ENCODE measurements around the gene WDFY4.

The WDFY4 gene

GRCh38 chr10:49021685-49022084 lies 337.0 kb downstream of the WDFY4 start:
- DNase-seq (ENCODE audit: extremely low spot score): no peak
- POLR2A ChIA-PET: no interaction called here
- CTCF ChIA-PET: no interaction called here
- no peak for TF ChIP-seq PKNOX1 (IDR thresholded peaks at IDR 0.05)
- TF ChIP-seq L3MBTL2 (conservative IDR thresholded peaks at IDR 0.05): no peak
- no peak for TF ChIP-seq LEF1 (IDR thresholded peaks at IDR 0.05; ENCODE audit: borderline replicate concordance)

- POLR2A ChIA-PET: no interaction called here
- CTCF ChIA-PET: no interaction called here
- TF ChIP-seq NFRKB (IDR thresholded peaks at IDR 0.05): no peak
- TF ChIP-seq BHLHE40 (IDR thresholded peaks at IDR 0.05; ENCODE audit: borderline replicate concordance): no peak
- TF ChIP-seq FOXM1 (IDR thresholded peaks at IDR 0.05; ENCODE audit: borderline replicate concordance): no peak
- no peak for TF ChIP-seq SP1 (IDR thresholded peaks at IDR 0.05)
- TF ChIP-seq FOXA1 (IDR thresholded peaks at IDR 0.05): no peak
- TF ChIP-seq FOXK2 (IDR thresholded peaks at IDR 0.05): no peak
- TF ChIP-seq ARNT (IDR thresholded peaks at IDR 0.05): no peak
- TF ChIP-seq HDGF (IDR thresholded peaks at IDR 0.05; ENCODE audit: borderline replicate concordance): no peak
- no peak for TF ChIP-seq CTBP1 (IDR thresholded peaks at IDR 0.05; ENCODE audit: borderline replicate concordance)
- no peak for TF ChIP-seq LEF1 (IDR thresholded peaks at IDR 0.05; ENCODE audit: borderline replicate concordance)
- TF ChIP-seq SUZ12 (IDR thresholded peaks at IDR 0.05): no peak
- TF ChIP-seq ZNF384 (IDR thresholded peaks at IDR 0.05): no peak
- no peak for TF ChIP-seq TARDBP (IDR thresholded peaks at IDR 0.05)
- TF ChIP-seq PKNOX1 (IDR thresholded peaks at IDR 0.05): no peak
- TF ChIP-seq ELF4 (IDR thresholded peaks at IDR 0.05): no peak
- no peak for TF ChIP-seq L3MBTL2 (conservative IDR thresholded peaks at IDR 0.05)
- no peak for DNase-seq (ENCODE audit: extremely low spot score)
Measured at GRCh38 chr10:49023071-49023470, 338.4 kb downstream of the WDFY4 start.

- no peak for DNase-seq (ENCODE audit: extremely low spot score)
- CTCF ChIA-PET: no interaction called here
Measured at GRCh38 chr10:49023752-49024151, 339.1 kb downstream of the WDFY4 start.

GRCh38 chr10:49024484-49024883 lies 339.8 kb downstream of the WDFY4 start:
- CTCF ChIA-PET: no interaction called here
- POLR2A ChIA-PET: no interaction called here
- TF ChIP-seq NFRKB (IDR thresholded peaks at IDR 0.05) (no peak), ZNF384 (IDR thresholded peaks at IDR 0.05) (no peak), HDGF (IDR thresholded peaks at IDR 0.05; ENCODE audit: borderline replicate concordance) (no peak), FOXK2 (IDR thresholded peaks at IDR 0.05) (no peak), FOXA1 (IDR thresholded peaks at IDR 0.05) (no peak), CTBP1 (IDR thresholded peaks at IDR 0.05; ENCODE audit: borderline replicate concordance) (no peak), ELF4 (IDR thresholded peaks at IDR 0.05) (no peak), ARNT (IDR thresholded peaks at IDR 0.05) (no peak), SP1 (IDR thresholded peaks at IDR 0.05) (no peak), L3MBTL2 (conservative IDR thresholded peaks at IDR 0.05) (no peak), BHLHE40 (IDR thresholded peaks at IDR 0.05; ENCODE audit: borderline replicate concordance) (no peak), FOXM1 (IDR thresholded peaks at IDR 0.05; ENCODE audit: borderline replicate concordance) (no peak), LEF1 (IDR thresholded peaks at IDR 0.05; ENCODE audit: borderline replicate concordance) (no peak), PKNOX1 (IDR thresholded peaks at IDR 0.05) (no peak)
- no peak for DNase-seq (ENCODE audit: extremely low spot score)

More at GRCh38 chr10:49023752-49024151, 339.1 kb downstream of the WDFY4 start:
- TF ChIP-seq ZNF384 (IDR thresholded peaks at IDR 0.05): no peak
- POLR2A ChIA-PET: no interaction called here

- TF ChIP-seq PKNOX1 (IDR thresholded peaks at IDR 0.05) (no peak), ELF4 (IDR thresholded peaks at IDR 0.05) (no peak), CTBP1 (IDR thresholded peaks at IDR 0.05; ENCODE audit: borderline replicate concordance) (no peak), FOXA1 (IDR thresholded peaks at IDR 0.05) (no peak), SUZ12 (IDR thresholded peaks at IDR 0.05) (no peak), ZNF384 (IDR thresholded peaks at IDR 0.05) (no peak), FOXK2 (IDR thresholded peaks at IDR 0.05) (no peak), FOXM1 (IDR thresholded peaks at IDR 0.05; ENCODE audit: borderline replicate concordance) (no peak), NFRKB (IDR thresholded peaks at IDR 0.05) (no peak), BHLHE40 (IDR thresholded peaks at IDR 0.05; ENCODE audit: borderline replicate concordance) (no peak), TARDBP (IDR thresholded peaks at IDR 0.05) (no peak), LEF1 (IDR thresholded peaks at IDR 0.05; ENCODE audit: borderline replicate concordance) (no peak), L3MBTL2 (conservative IDR thresholded peaks at IDR 0.05) (no peak), HDGF (IDR thresholded peaks at IDR 0.05; ENCODE audit: borderline replicate concordance) (no peak), SP1 (IDR thresholded peaks at IDR 0.05) (no peak), ARNT (IDR thresholded peaks at IDR 0.05) (no peak)
- ChIA-PET POLR2A (no interaction called here), CTCF (no interaction called here)
- DNase-seq (ENCODE audit: extremely low spot score): no peak
Measured at GRCh38 chr10:49025347-49025983, 340.8 kb downstream of the WDFY4 start.

- DNase-seq (ENCODE audit: extremely low spot score): no peak
- TF ChIP-seq ELF4 (IDR thresholded peaks at IDR 0.05) (no peak), TARDBP (IDR thresholded peaks at IDR 0.05) (no peak), FOXM1 (IDR thresholded peaks at IDR 0.05; ENCODE audit: borderline replicate concordance) (no peak), FOXK2 (IDR thresholded peaks at IDR 0.05) (no peak), SUZ12 (IDR thresholded peaks at IDR 0.05) (no peak), ARNT (IDR thresholded peaks at IDR 0.05) (no peak), SP1 (IDR thresholded peaks at IDR 0.05) (no peak), CTBP1 (IDR thresholded peaks at IDR 0.05; ENCODE audit: borderline replicate concordance) (no peak), L3MBTL2 (conservative IDR thresholded peaks at IDR 0.05) (no peak), ZNF384 (IDR thresholded peaks at IDR 0.05) (no peak), PKNOX1 (IDR thresholded peaks at IDR 0.05) (no peak), FOXA1 (IDR thresholded peaks at IDR 0.05) (no peak), LEF1 (IDR thresholded peaks at IDR 0.05; ENCODE audit: borderline replicate concordance) (no peak), BHLHE40 (IDR thresholded peaks at IDR 0.05; ENCODE audit: borderline replicate concordance) (no peak), NFRKB (IDR thresholded peaks at IDR 0.05) (no peak), HDGF (IDR thresholded peaks at IDR 0.05; ENCODE audit: borderline replicate concordance) (no peak)
- ChIA-PET CTCF (no interaction called here), POLR2A (no interaction called here)
Measured at GRCh38 chr10:49028639-49029038, 344.0 kb downstream of the WDFY4 start.

Measured in HEK293T (cell line).